GM19193 (cell line): ENCODE measurements around the gene MRGPRD.

Experiments
- POLR2A ChIP-seq: IDR thresholded peaks from 4 replicates; pipeline ENCODE4 v1.6.1; 2011; ENCODE audit not compliant: insufficient read depth, insufficient read length; ENCODE audit errors: extremely low read depth

The MRGPRD gene

GRCh38 chr11:69001243-69002081, 20.7 kb upstream of the MRGPRD start:
- TF ChIP-seq POLR2A, result no peak

- no peak for TF ChIP-seq POLR2A
Observed at GRCh38 chr11:69000831-69001242, 20.1 kb upstream of the MRGPRD start.

- TF ChIP-seq POLR2A, result no peak
Observed at GRCh38 chr11:69000391-69000790, 19.6 kb upstream of the MRGPRD start.

GRCh38 chr11:68999093-68999747, 18.4 kb upstream of the MRGPRD start:
- no peak for TF ChIP-seq POLR2A

- TF ChIP-seq POLR2A, result no peak
Observed at GRCh38 chr11:68998390-68998911, 17.7 kb upstream of the MRGPRD start.

- TF ChIP-seq POLR2A, result no peak
Observed at GRCh38 chr11:68997995-68998348, 17.2 kb upstream of the MRGPRD start.

GRCh38 chr11:68997124-68997994, 16.6 kb upstream of the MRGPRD start:
- no peak for TF ChIP-seq POLR2A

GRCh38 chr11:68996376-68997123, 15.8 kb upstream of the MRGPRD start:
- no peak for TF ChIP-seq POLR2A

- no peak for TF ChIP-seq POLR2A
Observed at GRCh38 chr11:68994894-68995285, 14.1 kb upstream of the MRGPRD start.

GRCh38 chr11:68994161-68994893, 13.5 kb upstream of the MRGPRD start:
- no peak for TF ChIP-seq POLR2A

GRCh38 chr11:68993546-68993945, 12.8 kb upstream of the MRGPRD start:
- TF ChIP-seq POLR2A, result no peak

GRCh38 chr11:68992743-68993255, 12.0 kb upstream of the MRGPRD start:
- no peak for TF ChIP-seq POLR2A

- no peak for TF ChIP-seq POLR2A
Observed at GRCh38 chr11:68990995-68991780, 10.4 kb upstream of the MRGPRD start.
